ENCODE measurements around the gene ITM2C. TPM values are rescaled to one million over a fixed set of nuclear protein-coding genes. Genes with fewer than 3 reads are reported as not detected.
A peak's percentile ranks its signal among the peaks of the same experiment; 100 is the strongest.

The ITM2C gene
- total and polyA plus RNA-seq, 2 donors (not counting 1 experiment from before 2014, with no cell fraction given) = 36.9 to 62.8 TPM

- peak overlapping the region in 3 of 5 experiments; percentile 37 to 54 (median 50) for H3K4me3 ChIP-seq (ENCODE audit: control extremely low read depth in 1 of 5, extremely low read depth in 1 of 5, insufficient read depth in 1 of 5, low read depth in 2 of 5, low read length in 4 of 5)
- peaks cover 14 to 16% of the 10 kb centered on the region in 2 donors for H3K4me1 ChIP-seq (ENCODE audit: control insufficient read depth in 2 of 2, insufficient read depth in 2 of 2, low read length in 2 of 2)
- H3K9ac ChIP-seq (ENCODE audit: low read length) = peak overlapping the region; percentile 49
- H2AFZ ChIP-seq (ENCODE audit: insufficient read depth, low read depth, low read length, poor library complexity, severe bottlenecking) = peak overlapping the region; percentile 52
- TF ChIP-seq CTCF (IDR thresholded peaks at IDR 0.05) = no peak
- TF ChIP-seq EZH2 (IDR thresholded peaks at IDR 0.05; ENCODE audit: borderline replicate concordance, insufficient read depth, low read depth, low read length, poor library complexity, severe bottlenecking) = no peak
- peak overlapping the region; percentile 87 for H3K4me2 ChIP-seq (replicated peaks; ENCODE audit: low read depth, low read length, poor library complexity, severe bottlenecking)
- H3K27ac ChIP-seq (ENCODE audit: low read length in 2 of 2) = no peak overlapping the region
- peak; percentile 16 for ATAC-seq (ENCODE audit: low read depth)
- no peaks in the 10 kb centered on the region for H4K20me1 ChIP-seq (ENCODE audit: control insufficient read depth, insufficient read depth, low read length, poor library complexity, severe bottlenecking)
- ChIA-PET POLR2A (interaction anchor here (0.6 kb wide), 1 partner anchor 140 kb away, joined by 4 read pairs; no protein-coding TSS in a partner anchor), CTCF (interaction anchor here (1.1 to 7.9 kb wide), 3 partner anchors 85 to 161 kb away, joined by 4 to 200 read pairs (median 5); no protein-coding TSS in a partner anchor)
- peak overlapping the region; percentile 59 for H3K4me3 Mint-ChIP-seq
- H3K4me1 Mint-ChIP-seq = peaks cover 5% of the 10 kb centered on the region
- 32% methylated on average over 36 of the region's 36 CpGs for WGBS (ENCODE audit: insufficient coverage)
- intact Hi-C loops (cut with micrococcal nuclease) = no loop called here
- H3K27ac Mint-ChIP-seq = peak overlapping the region; percentile 41
- H3K79me2 ChIP-seq (ENCODE audit: control insufficient read depth, insufficient read depth, low read length) = no peaks in the 10 kb centered on the region
- H3K9me3 ChIP-seq (ENCODE audit: control extremely low read depth in 1 of 3, control insufficient read depth in 2 of 3, insufficient read depth in 1 of 3, low read length in 2 of 3) = peaks cover 0 to 5% (median 0%) of the 10 kb centered on the region in 3 donors
- no peak for DNase-seq
- peaks cover 0 to 44% (median 20%) of the 10 kb centered on the region in 4 experiments for H3K27me3 ChIP-seq (replicated peaks in 1 of 4; ENCODE audit: control extremely low read depth in 1 of 4, control insufficient read depth in 3 of 4, insufficient read depth in 4 of 4, low read length in 3 of 4)
- no peaks in the 10 kb centered on the region for H3K36me3 ChIP-seq (replicated peaks in 1 of 2; ENCODE audit: control extremely low read depth in 1 of 2, control insufficient read depth in 1 of 2, extremely low read depth in 1 of 2, insufficient read depth in 2 of 2, low read length in 1 of 2)
- no peaks in the 10 kb centered on the region for H3K9me3 Mint-ChIP-seq (ENCODE audit: insufficient read depth)
- peaks cover 44% of the 10 kb centered on the region for H3K27me3 Mint-ChIP-seq
Measured at GRCh38 chr2:230827774-230828271, 36.9 kb upstream of the ITM2C start.

GRCh38 chr2:230828272-230828961 lies 36.3 kb upstream of the ITM2C start:
- Histone ChIP-seq H3K27ac (ENCODE audit: low read length in 2 of 2) (no peak overlapping the region), H2AFZ (ENCODE audit: insufficient read depth, low read depth, low read length, poor library complexity, severe bottlenecking) (peak overlapping the region; percentile 52), H3K4me2 (replicated peaks; ENCODE audit: low read depth, low read length, poor library complexity, severe bottlenecking) (peak overlapping the region; percentile 87), H3K4me1 (ENCODE audit: control insufficient read depth in 2 of 2, insufficient read depth in 2 of 2, low read length in 2 of 2) (peaks cover 14 to 16% of the 10 kb centered on the region in 2 donors), H3K9ac (ENCODE audit: low read length) (peak overlapping the region; percentile 49), H4K20me1 (ENCODE audit: control insufficient read depth, insufficient read depth, low read length, poor library complexity, severe bottlenecking) (no peaks in the 10 kb centered on the region), H3K4me3 (ENCODE audit: control extremely low read depth in 1 of 5, extremely low read depth in 1 of 5, insufficient read depth in 1 of 5, low read depth in 2 of 5, low read length in 4 of 5) (peak overlapping the region in 3 of 5 experiments; percentile 37 to 54 (median 50)), H3K27me3 (replicated peaks in 1 of 4; ENCODE audit: control extremely low read depth in 1 of 4, control insufficient read depth in 3 of 4, insufficient read depth in 4 of 4, low read length in 3 of 4) (peaks cover 0 to 44% (median 20%) of the 10 kb centered on the region in 4 experiments), H3K79me2 (ENCODE audit: control insufficient read depth, insufficient read depth, low read length) (no peaks in the 10 kb centered on the region), H3K9me3 (ENCODE audit: control extremely low read depth in 1 of 3, control insufficient read depth in 2 of 3, insufficient read depth in 1 of 3, low read length in 2 of 3) (peaks cover 0 to 5% (median 0%) of the 10 kb centered on the region in 3 donors), H3K36me3 (replicated peaks in 1 of 2; ENCODE audit: control extremely low read depth in 1 of 2, control insufficient read depth in 1 of 2, extremely low read depth in 1 of 2, insufficient read depth in 2 of 2, low read length in 1 of 2) (no peaks in the 10 kb centered on the region)
- intact Hi-C loops (cut with micrococcal nuclease) = no loop called here
- peak overlapping the region; percentile 66 for H3K4me3 Mint-ChIP-seq
- TF ChIP-seq EZH2 (IDR thresholded peaks at IDR 0.05; ENCODE audit: borderline replicate concordance, insufficient read depth, low read depth, low read length, poor library complexity, severe bottlenecking) = no peak
- TF ChIP-seq CTCF (IDR thresholded peaks at IDR 0.05) = no peak
- 9% methylated on average over 61 of the region's 61 CpGs for WGBS (ENCODE audit: insufficient coverage)
- peaks cover 44% of the 10 kb centered on the region for H3K27me3 Mint-ChIP-seq
- no peaks in the 10 kb centered on the region for H3K9me3 Mint-ChIP-seq (ENCODE audit: insufficient read depth)
- ChIA-PET CTCF (interaction anchor here (1.1 to 7.9 kb wide), 3 partner anchors 84 to 160 kb away, joined by 4 to 200 read pairs (median 5); no protein-coding TSS in a partner anchor), POLR2A (interaction anchor here (0.6 kb wide), 1 partner anchor 140 kb away, joined by 4 read pairs; no protein-coding TSS in a partner anchor)
- ATAC-seq (ENCODE audit: low read depth) (peak; percentile 34), DNase-seq (no peak)
- peaks cover 5% of the 10 kb centered on the region for H3K4me1 Mint-ChIP-seq
- H3K27ac Mint-ChIP-seq = no peak overlapping the region
